Mammary epithelial cell (primary cell): ENCODE data around the gene APH1B.

Experiments
- CTCF ChIP-seq, 2 donors: IDR thresholded peaks in 1 of 2; conservative IDR thresholded peaks in 1 of 2; 2 replicates each; pipeline ENCODE4 v1.5.1; 2011 to 2012; ENCODE audit warnings: inconsistent platforms in 2 of 2, low read length in 2 of 2, mild to moderate bottlenecking in 2 of 2, control low read depth in 1 of 2, low read depth in 1 of 2; ENCODE audit not compliant: insufficient read depth in 1 of 2; ENCODE audit errors: extremely low read depth in 1 of 2
- EZH2 ChIP-seq: IDR thresholded peaks from 2 replicates; pipeline ENCODE4 v1.6.1; 2012; ENCODE audit warnings: low read length, inconsistent platforms, borderline replicate concordance

GRCh38 chr15:63233667-63234423, 43.6 kb upstream of the APH1B start:
- TF ChIP-seq CTCF (conservative IDR thresholded peaks at IDR 0.05 in 1 of 2, IDR thresholded peaks at IDR 0.05 in 1 of 2; ENCODE audit: extremely low read depth in 1 of 2, insufficient read depth in 1 of 2, low read depth in 1 of 2, low read length in 2 of 2) = no peak
- no peak for TF ChIP-seq EZH2
